Common myeloid progenitor, CD34-positive (primary cell): ENCODE data around the gene ELK3. TPM values are rescaled to one million over a fixed set of nuclear protein-coding genes. Genes with fewer than 3 reads are reported as not detected.

Source experiments
- CTCF ChIA-PET: fragments of 350-600 bp; sonication (Branson Sonifier 250); formaldehyde crosslinking; loops from one replicate; lab custom pipeline; 2021; ENCODE audit warnings: antibody characterized with exemption; lab: Charles Lee
- POLR2A ChIA-PET: fragments of 350-600 bp; sonication (Branson Sonifier 250); formaldehyde crosslinking; loops from one replicate; lab custom pipeline; 2021; ENCODE audit warnings: antibody characterized with exemption; lab: Charles Lee
- DNase-seq, 3 donors: peaks; one replicate each; pipeline versions ENCODE4 v3.0.0 to v3.0.0-alpha.2; 2013
- H3K27ac ChIP-seq, 2 experiments: 1 replicate in 1 of 2; 2 replicates in 1 of 2; pipeline ENCODE4 v1.7.0; 2013; ENCODE audit warnings: inconsistent platforms in 2 of 2, low read length in 2 of 2, mild to moderate bottlenecking in 2 of 2, low read depth in 1 of 2, moderate library complexity in 1 of 2; ENCODE audit not compliant: severe bottlenecking in 2 of 2, insufficient read depth in 1 of 2, poor library complexity in 1 of 2
- H3K27me3 ChIP-seq, 5 experiments: replicated peaks in 2 of 5; 1 replicate in 3 of 5; 2 replicates in 2 of 5; pipeline versions ENCODE4 v1.6.1 to v1.7.0; 2013; ENCODE audit warnings: low read length in 4 of 5, mild to moderate bottlenecking in 2 of 5, moderate library complexity in 2 of 5, inconsistent platforms in 1 of 5; ENCODE audit not compliant: insufficient read depth in 5 of 5, control insufficient read depth in 4 of 5
- H3K36me3 ChIP-seq, 4 experiments: 1 replicate in 2 of 4; 2 replicates in 2 of 4; pipeline versions ENCODE4 v1.6.1 to v1.7.0; 2013; ENCODE audit warnings: low read length in 3 of 4, control low read depth in 1 of 4, mild to moderate bottlenecking in 1 of 4; ENCODE audit not compliant: control insufficient read depth in 4 of 4, insufficient read depth in 4 of 4
- H3K4me1 ChIP-seq, 4 experiments: 1 replicate in 3 of 4; 2 replicates in 1 of 4; pipeline versions ENCODE4 v1.6.1 to v1.7.1; 2013; ENCODE audit warnings: low read length in 3 of 4, mild to moderate bottlenecking in 3 of 4, control low read depth in 1 of 4, inconsistent platforms in 1 of 4, moderate library complexity in 1 of 4; ENCODE audit not compliant: control insufficient read depth in 4 of 4, insufficient read depth in 4 of 4; ENCODE audit errors: control extremely low read depth in 1 of 4
- H3K4me3 ChIP-seq, 7 experiments: 1 replicate in 4 of 7; 2 replicates in 3 of 7; pipeline versions ENCODE4 v1.5.1 to v1.7.0; 2013; ENCODE audit warnings: mild to moderate bottlenecking in 7 of 7, low read length in 6 of 7, moderate library complexity in 6 of 7, inconsistent platforms in 2 of 7, low read depth in 2 of 7, control low read depth in 1 of 7; ENCODE audit not compliant: insufficient read depth in 4 of 7, control insufficient read depth in 1 of 7; ENCODE audit errors: extremely low read depth in 1 of 7
- H3K9me3 ChIP-seq, 5 experiments: 1 replicate in 4 of 5; 2 replicates in 1 of 5; pipeline versions ENCODE4 v1.6.1 to v1.7.1; 2013; ENCODE audit warnings: low read length in 4 of 5, mild to moderate bottlenecking in 2 of 5, inconsistent platforms in 1 of 5, low read depth in 1 of 5, moderate library complexity in 1 of 5; ENCODE audit not compliant: control insufficient read depth in 4 of 5, insufficient read depth in 2 of 5; ENCODE audit errors: control extremely low read depth in 1 of 5
- WGBS: methylation state at CpG from one replicate; pipeline ENCODE4 v1.1.5; 2013; ENCODE audit not compliant: insufficient coverage; 5-methylcytosine and 5-hydroxymethylcytosine counted together
- polyA plus RNA-seq: library from polyadenylated mRNA; unstranded; fragments of 120-200 nt; gene quantifications from one replicate; pipeline ENCODE4 v1.2.1, GENCODE V29; 2013

ELK3 gene
- polyA plus RNA-seq, result 52.6 TPM

DNA sequence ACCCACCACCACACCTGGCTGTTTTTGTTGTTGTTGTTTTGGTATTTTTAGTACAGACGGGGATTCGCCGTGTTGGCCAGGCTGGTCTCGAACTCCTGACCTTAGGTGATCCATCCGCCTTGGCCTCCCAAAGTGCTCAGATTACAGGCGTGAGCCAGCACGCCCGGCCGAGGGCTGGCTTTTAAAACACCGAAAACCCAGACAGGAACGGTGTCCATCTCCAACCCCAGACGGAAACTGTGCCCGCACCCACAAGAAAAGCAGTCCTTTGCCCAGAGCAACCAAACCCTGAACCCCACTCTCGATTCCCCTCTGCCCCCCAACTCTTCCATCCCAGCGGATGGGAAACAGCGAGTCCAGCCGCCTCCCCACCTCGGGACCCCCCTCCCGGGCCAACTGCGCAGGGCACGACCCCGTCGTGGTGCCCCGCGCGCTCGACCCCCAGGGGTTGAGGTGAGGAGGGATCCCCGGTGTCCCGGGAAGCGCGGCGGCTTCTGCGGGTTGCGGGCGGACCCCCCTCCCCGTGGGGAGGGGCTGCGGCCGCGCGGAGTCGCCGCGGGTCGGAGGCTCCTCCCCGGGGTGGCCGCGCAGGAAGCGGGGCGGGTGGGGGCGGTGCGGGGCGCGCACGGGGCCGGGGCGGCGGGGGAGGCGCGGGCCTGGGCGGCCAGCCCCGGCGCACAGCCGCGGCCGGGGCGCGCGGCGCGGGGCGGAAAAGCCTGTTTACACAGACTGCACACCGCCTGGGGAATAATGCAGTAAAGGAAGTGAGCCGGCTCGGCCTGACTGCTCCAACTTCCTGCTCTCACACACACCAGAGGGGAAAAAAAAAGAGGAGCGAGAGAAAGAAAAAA is at the start of gene ELK3:
Gene ELK3, plus strand, starts transcription at position 651 of the 851 bp plus-strand sequence.
- ChIA-PET POLR2A (interaction anchor here (2.9 kb wide), 1 partner anchor 17 kb away, joined by 41 read pairs; no protein-coding TSS in a partner anchor), CTCF (interaction anchor here (6.9 kb wide), 1 partner anchor 18 kb away, joined by 95 read pairs; no protein-coding TSS in a partner anchor)
- DNase-seq, result peak; percentile 53 to 77 (median 71)
- Histone ChIP-seq H3K27me3 (no peaks in the 10 kb centered on the region), H3K4me1 (peaks cover 14 to 53% (median 38%) of the 10 kb centered on the region in 4 experiments), H3K9me3 (no peaks in the 10 kb centered on the region), H3K36me3 (no peaks in the 10 kb centered on the region), H3K4me3 (peak within 1 kb of the TSS; percentile 80 to 99 (median 94)), H3K27ac (peak within 1 kb of the TSS; percentile 88 to 92)
- WGBS, result 6% methylated on average over 31 of the region's 75 CpGs

DNA sequence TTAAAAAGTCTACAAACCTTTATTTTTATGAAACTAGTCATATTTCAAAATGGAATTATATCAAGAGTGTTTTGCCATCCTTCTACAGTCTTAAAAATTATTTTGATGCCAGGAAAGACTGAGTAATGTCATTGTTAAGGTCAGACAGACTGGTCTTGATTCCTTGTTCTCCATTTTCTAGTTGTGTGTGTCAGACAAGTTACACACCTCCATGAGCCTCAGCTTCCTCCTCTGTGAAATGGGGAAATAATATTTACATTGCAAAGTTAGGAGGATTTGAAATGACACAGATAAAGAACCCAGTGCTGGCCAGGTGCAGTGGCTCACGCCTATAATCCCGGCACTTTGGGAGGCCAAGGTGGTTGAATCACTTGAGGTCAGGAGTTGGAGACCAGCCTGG is 47.4 kb upstream of the ELK3 start:
- no peaks in the 10 kb centered on the region for H3K9me3 ChIP-seq
- DNase-seq, result no peak
- 100% methylated on average over 2 of the region's 2 CpGs for WGBS
- peaks cover 6 to 21% (median 18%) of the 10 kb centered on the region in 4 experiments for H3K4me1 ChIP-seq
- H3K27me3 ChIP-seq, result no peaks in the 10 kb centered on the region
- POLR2A ChIA-PET, result no interaction called here
- no peak overlapping the region for H3K27ac ChIP-seq
- CTCF ChIA-PET, result interaction anchor here (1.3 kb wide), 1 partner anchor 26 kb away, joined by 3 read pairs; no protein-coding TSS in a partner anchor
- no peaks in the 10 kb centered on the region for H3K36me3 ChIP-seq
- no peak overlapping the region for H3K4me3 ChIP-seq

DNA sequence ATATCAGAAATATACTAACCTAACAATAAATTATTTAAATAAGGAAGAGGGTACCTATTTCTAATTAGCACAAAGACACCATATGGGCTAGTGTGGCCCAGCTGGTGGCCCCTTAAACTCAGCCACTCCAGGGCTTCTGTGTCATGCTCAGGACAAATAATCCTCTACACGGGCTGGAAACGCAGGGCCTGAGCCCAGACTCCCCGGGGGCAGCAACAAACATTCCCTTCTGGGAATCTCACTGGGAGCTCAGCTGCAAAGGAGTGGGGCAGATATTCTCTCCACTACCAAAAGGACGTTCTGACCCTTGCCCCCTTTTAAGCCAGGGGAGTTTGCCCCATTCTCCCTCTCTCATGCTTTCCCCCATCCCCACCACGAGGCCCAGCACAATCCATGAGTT is 43.7 kb upstream of the ELK3 start:
- H3K9me3 ChIP-seq, result no peaks in the 10 kb centered on the region
- 98% methylated on average over 4 of the region's 5 CpGs for WGBS
- ChIA-PET POLR2A (interaction anchor here (0.8 kb wide), 1 partner anchor 13 kb away, joined by 3 read pairs; no protein-coding TSS in a partner anchor), CTCF (interaction anchor here (1.1 to 1.7 kb wide), 2 partner anchors 11 to 152 kb away, joined by 4 to 5 read pairs; no protein-coding TSS in a partner anchor)
- DNase-seq, result no peak
- no peaks in the 10 kb centered on the region for H3K4me1 ChIP-seq
- no peak overlapping the region for H3K4me3 ChIP-seq
- no peaks in the 10 kb centered on the region for H3K36me3 ChIP-seq
- no peaks in the 10 kb centered on the region for H3K27me3 ChIP-seq
- no peak overlapping the region for H3K27ac ChIP-seq

DNA sequence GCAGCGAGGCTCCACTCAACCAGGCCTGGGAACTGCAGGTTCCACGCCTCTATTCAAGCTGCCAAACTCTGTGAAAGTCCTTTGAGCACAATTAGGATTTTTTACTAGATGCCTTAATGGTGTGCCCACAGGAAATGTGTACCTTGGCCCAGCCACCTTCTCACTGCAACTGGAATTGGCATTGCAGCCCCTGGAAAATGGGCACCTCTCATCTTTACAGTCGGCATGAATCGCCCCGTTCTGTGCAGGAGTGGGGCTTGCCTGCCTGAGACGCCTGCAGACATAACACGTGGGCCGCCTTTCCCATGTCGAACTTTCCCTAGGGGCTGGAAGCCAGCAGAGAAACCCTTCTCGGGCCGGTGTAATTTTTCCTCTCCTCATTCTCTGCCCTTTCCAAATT is 42.0 kb upstream of the ELK3 start:
- no peaks in the 10 kb centered on the region for H3K4me1 ChIP-seq

DNA sequence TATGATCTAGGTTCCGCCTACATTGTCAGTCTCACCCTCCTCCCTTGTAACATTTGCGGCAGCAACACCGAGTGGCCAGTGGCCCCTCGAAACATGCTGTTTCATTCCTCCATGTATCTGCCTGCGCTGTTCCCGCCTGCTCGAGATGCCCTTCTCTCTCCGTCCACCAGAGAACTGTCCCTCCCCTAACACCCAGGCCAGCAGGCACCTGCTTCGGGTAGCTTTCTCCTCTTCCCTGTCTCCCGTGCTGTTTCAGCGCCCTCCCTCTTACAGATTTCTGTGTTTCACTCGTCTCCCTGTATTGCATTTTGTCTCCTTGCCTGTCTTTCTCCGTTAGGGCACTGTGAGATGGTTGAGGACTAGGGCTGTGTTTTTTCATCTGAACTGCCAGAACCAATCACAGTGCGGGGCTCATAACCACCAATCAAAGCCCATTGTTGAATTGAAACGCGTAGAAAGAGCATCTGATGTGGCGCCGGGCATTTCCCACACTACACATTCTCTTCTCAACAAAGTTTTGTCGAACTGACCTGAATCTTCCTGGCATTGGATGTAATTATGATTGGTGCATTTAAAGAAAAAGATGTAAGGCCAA is 40.9 kb upstream of the ELK3 start:
- Histone ChIP-seq H3K9me3 (no peaks in the 10 kb centered on the region), H3K27me3 (no peaks in the 10 kb centered on the region), H3K27ac (no peak overlapping the region), H3K4me1 (no peaks in the 10 kb centered on the region), H3K36me3 (no peaks in the 10 kb centered on the region), H3K4me3 (no peak overlapping the region)
- ChIA-PET CTCF (no interaction called here), POLR2A (no interaction called here)
- DNase-seq, result no peak
- 98% methylated on average over 13 of the region's 19 CpGs for WGBS

More for the DNA sequence above, 42.0 kb upstream of the ELK3 start:
- Histone ChIP-seq H3K4me3 (no peak overlapping the region), H3K9me3 (no peaks in the 10 kb centered on the region), H3K27me3 (no peaks in the 10 kb centered on the region), H3K27ac (no peak overlapping the region), H3K36me3 (no peaks in the 10 kb centered on the region)
- WGBS, result 99% methylated on average over 11 of the region's 11 CpGs
- POLR2A ChIA-PET, result no interaction called here
- DNase-seq, result no peak
- CTCF ChIA-PET, result no interaction called here

DNA sequence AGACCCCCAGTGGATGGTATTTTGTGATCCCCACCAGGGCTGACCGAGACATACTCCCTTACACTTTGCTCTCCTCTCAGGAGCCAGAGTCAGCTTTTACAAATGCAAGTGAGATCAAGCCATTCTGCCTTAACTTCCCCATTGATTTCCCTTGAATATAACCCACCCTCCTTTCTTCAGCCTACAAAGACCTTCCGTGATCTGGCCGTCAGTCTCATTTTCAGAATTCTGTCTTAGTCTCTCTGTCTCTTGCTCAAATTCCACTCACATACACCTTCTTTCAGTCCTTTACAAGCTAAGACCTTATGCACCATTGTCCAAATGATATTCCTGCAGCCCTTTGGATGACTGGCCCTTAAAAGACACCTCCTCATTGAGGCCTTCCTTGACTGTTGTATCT is 39.0 kb upstream of the ELK3 start:
- CTCF ChIA-PET, result interaction anchor here (0.6 kb wide), 1 partner anchor 214 kb away, joined by 3 read pairs; no protein-coding TSS in a partner anchor
- Histone ChIP-seq H3K9me3 (no peaks in the 10 kb centered on the region), H3K4me3 (no peak overlapping the region), H3K36me3 (no peaks in the 10 kb centered on the region), H3K27me3 (no peaks in the 10 kb centered on the region), H3K4me1 (no peaks in the 10 kb centered on the region), H3K27ac (no peak overlapping the region)
- 97% methylated on average over 3 of the region's 3 CpGs for WGBS
- POLR2A ChIA-PET, result no interaction called here
- no peak for DNase-seq

DNA sequence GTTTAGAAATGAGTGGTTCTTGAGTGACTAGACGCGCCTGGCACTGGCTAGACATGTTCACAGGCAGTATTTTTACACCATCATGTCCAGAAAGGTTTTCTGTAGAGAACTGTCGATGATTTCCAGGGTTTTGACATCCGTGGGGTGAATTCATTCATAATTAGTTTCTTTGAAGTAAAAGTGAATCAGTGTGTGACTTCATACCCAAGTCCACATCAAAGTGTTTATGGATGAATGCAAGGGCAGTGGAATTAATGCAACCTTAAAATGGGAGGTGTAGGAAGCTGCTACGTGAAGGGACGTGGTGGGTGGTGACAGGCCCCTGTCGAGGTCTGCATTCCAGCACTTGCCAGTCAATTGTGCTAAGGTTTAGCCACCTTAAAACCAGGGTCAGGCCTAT is 38.4 kb upstream of the ELK3 start:
- H3K27me3 ChIP-seq, result no peaks in the 10 kb centered on the region
- DNase-seq, result no peak
- H3K9me3 ChIP-seq, result no peaks in the 10 kb centered on the region
- no peak overlapping the region for H3K4me3 ChIP-seq
- no peak overlapping the region for H3K27ac ChIP-seq
- 92% methylated on average over 5 of the region's 7 CpGs for WGBS
- CTCF ChIA-PET, result no interaction called here
- no peaks in the 10 kb centered on the region for H3K36me3 ChIP-seq
- POLR2A ChIA-PET, result no interaction called here
- H3K4me1 ChIP-seq, result no peaks in the 10 kb centered on the region
